HG03521 (cell line): ENCODE data around the gene COG8.
"Not testable (repeated sequence)": the region's sequence is repeated elsewhere in the genome, so short reads cannot be mapped to it uniquely, and the experiment has no call there.

Experiments used
- ATAC-seq: cut with Tn5 transposase; IDR thresholded peaks from one replicate; pipeline ENCODE4 v1.9.1; 2021; ENCODE audit warnings: mild to moderate bottlenecking, moderate library complexity; ENCODE audit not compliant: unreplicated experiment

The COG8 gene

GRCh38 chr16:69339289-69340094 is at the start of gene COG8, which contains the start of gene NIP7:
COG8 (minus strand) TSS chr16:69339564; CDS start chr16:69339552, 12 bp downstream.
NIP7 (plus strand) TSS chr16:69339772; CDS start chr16:69339830, 58 bp downstream.
- ATAC-seq, result peak; percentile 86

GRCh38 chr16:69386596-69386995 is 47.2 kb upstream of the COG8 start:
- no peak for ATAC-seq

DNA sequence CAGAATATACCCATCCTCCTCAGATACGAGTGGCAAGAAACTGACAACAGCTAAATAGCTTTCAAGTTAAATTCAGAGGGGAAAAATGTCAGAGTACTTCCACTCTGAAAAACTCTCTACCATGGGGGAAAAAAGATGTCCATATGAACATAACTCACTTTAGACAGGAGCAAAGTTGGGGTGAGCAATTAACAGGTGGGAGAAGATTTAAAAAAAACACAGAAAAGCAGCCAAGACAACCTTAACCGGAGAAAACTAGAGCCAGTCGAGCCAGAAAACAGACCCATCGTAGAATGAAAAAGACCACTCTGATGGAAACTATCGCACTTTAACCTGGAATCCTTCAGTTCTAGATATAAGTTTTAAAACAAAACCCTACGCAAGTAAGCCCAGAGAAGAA is 45.6 kb upstream of the COG8 start:
- no peak for ATAC-seq

GRCh38 chr16:69382421-69382820 is 43.1 kb upstream of the COG8 start:
- ATAC-seq, result no peak

GRCh38 chr16:69381231-69381630 is 41.9 kb upstream of the COG8 start:
- ATAC-seq, result no peak

DNA sequence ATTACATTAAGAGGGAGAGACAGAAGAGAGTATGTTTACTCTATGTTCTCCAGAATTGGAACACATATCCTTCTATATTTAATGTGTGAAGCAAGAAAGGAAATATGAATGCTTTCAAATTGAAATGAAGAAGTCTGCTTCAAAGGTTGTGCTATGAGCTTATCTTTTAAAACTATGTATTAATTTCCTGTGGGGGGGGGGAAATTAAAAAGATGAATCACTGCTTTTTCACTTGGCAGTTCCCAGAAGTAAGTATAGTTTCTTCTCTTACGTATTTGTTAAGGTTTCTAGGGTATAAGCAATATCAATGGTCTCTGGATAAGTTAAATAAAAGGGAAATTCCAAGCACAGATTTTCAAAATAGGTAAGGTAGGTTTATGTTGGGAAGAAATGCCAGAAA is 39.4 kb upstream of the COG8 start:
- ATAC-seq, result no peak

DNA sequence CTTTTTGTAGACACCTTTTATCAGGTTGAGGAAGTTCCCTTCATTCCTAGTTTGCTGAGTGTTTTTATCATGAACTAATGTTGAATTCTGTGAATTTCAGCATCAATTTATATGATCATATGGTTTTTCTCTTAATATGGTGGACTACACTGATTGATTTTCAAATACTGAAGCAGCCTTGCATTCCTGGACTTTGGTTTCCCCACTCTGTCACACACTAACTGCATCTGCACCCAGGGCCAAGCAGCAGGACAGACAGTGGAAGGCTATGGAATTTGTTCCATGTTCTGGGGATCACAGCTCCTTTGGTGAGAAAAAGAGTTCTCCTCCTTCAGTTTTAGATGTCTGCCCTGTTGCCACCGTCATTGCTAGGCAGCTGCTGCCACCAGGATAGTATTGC is 38.7 kb upstream of the COG8 start:
- ATAC-seq, result no peak

- ATAC-seq, result no peak
These were observed 37.2 kb upstream of the COG8 start for GRCh38 chr16:69376393-69377059.

- ATAC-seq, result no peak
These were observed 33.7 kb upstream of the COG8 start for GRCh38 chr16:69373019-69373418.

- no peak for ATAC-seq
These were observed 32.2 kb upstream of the COG8 start for GRCh38 chr16:69371564-69371963.

GRCh38 chr16:69368866-69369265 is 29.5 kb upstream of the COG8 start:
- ATAC-seq, result no peak

- ATAC-seq, result no peak
These were observed 28.6 kb upstream of the COG8 start for GRCh38 chr16:69367980-69368379.

- ATAC-seq, result no peak
These were observed 27.1 kb upstream of the COG8 start for GRCh38 chr16:69366431-69366830.

- ATAC-seq, result no peak
These were observed 26.5 kb upstream of the COG8 start for GRCh38 chr16:69365901-69366300.

- ATAC-seq, result no peak
These were observed 24.7 kb upstream of the COG8 start for GRCh38 chr16:69364088-69364487.

GRCh38 chr16:69363281-69363717 is 23.9 kb upstream of the COG8 start:
- no peak for ATAC-seq

- ATAC-seq, result not testable (repeated sequence)
These were observed 20.7 kb upstream of the COG8 start for GRCh38 chr16:69360070-69360469.

DNA sequence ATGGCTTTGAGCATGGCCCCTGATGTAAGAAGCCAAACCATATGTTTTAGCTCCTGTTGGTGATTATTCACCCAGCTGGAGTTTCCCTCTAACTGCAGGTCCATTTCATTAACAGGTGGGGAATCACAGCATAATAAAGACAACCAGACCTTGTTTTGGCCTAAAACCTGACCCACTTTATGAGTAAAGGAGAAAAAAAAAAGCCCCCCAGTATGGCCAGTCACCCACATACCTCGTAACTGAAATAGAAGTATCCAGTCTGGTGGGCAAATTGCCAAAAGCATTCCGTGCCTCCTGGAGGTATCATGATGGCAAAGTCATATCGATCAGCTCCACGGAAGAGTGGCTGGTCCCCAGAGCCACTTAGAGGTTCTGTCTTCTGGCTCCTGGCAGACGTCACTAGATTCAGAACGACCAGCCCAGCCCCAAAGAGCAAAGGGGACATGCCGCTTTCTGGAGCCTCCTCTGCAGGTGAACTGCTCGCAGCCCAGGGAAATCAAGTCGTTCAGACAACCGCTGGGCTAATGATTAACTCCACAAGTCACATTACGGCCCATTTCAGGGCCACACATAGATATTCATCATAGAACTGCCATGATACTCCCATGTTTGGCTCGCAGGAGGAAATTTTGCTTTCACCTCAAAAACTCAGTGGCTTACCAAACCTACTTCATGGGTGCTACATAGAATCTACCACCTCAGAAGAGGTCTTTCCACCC is 12.1 kb upstream of the COG8 start, which contains the start of gene TMED6:
Gene TMED6, minus strand, starts transcription at position 478 of the 719 bp plus-strand sequence. Its CDS starts 33 bp downstream, at position 445.
- no peak for ATAC-seq

GRCh38 chr16:69350536-69351133 is 11.3 kb upstream of the COG8 start:
- no peak for ATAC-seq

DNA sequence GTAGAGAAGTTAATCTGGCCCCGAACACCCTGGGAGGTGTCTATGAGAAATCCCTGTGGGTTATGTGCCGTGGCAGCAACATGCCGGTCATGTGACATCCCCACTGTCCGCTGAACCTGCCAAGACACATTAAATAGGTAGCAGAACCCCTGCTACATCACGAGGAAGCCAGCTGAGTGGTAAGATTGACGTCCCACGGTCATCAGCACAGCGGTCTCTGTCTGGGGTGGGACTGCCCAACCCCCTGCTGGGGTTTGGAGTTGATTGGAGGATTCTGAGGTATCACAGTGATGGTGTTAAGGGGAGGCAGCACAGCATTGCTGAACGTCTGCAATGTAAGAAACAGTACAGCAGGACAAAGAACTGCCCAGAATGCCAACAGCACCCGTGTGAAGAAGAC is 10.2 kb upstream of the COG8 start:
- ATAC-seq, result no peak

- ATAC-seq, result no peak
These were observed 8.9 kb upstream of the COG8 start for GRCh38 chr16:69348222-69348621.
